ENCODE data around the gene HOXD13.

The HOXD13 gene

DNA sequence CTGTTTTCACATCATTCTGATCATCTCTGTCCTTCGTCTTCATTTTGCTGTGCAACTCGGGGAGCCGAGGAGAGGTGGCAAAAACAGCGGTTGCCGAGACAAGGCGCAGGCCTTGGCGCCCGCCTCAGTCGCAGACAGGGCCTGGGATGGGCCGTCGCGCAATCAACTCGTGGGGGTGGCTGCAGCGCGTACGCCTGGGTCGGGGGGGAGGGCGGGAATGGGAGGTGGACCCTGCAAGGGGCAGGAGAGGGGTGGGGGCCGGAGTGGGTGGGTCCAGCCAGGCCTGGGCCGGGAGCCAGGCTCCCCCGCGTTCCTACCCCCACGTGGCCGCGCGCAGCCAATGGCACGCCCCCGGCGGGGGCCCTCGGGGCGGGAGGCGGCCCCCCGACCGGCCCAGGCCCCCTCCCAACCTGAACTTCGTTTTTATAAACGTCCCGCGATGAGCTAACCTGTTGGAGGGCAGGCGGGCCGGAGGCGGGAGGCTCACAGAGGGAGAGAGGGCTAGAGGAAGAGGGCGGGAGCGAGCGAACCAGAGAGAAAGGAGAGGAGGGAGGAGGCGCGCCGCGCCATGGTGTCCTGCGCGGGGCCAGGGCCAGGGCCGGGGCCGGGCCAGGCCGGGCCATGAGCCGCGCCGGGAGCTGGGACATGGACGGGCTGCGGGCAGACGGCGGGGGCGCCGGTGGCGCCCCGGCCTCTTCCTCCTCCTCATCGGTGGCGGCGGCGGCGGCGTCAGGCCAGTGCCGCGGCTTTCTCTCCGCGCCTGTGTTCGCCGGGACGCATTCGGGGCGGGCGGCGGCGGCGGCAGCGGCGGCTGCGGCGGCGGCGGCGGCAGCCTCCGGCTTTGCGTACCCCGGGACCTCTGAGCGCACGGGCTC lies at the start of gene HOXD13:
TSS of gene HOXD13 (plus strand) at position 452 of the 875 bp plus-strand sequence. CDS start at position 622, 170 bp downstream.
- no peak for DNase-seq (ENCODE audit: low read depth in 2 of 2)

DNA sequence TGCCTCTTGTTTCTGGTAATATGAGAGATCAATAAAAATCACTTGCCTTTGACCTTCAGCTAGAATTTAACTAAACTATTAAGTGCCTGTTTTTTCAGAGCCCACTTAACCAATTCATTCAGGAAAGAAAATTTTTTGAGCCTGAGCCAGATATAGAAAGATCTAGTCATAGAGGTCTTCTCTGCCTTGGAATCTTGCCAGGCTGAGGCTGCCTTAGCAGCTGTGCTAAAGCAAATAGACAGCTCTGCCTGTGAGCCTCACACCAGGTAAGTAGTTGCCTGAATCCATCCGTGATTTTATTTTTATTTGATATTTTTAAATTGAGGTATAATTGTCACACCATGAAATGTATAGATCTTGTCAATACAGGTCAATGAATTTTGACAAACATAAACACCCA lies 36.1 kb upstream of the HOXD13 start:
- DNase-seq (ENCODE audit: low read depth in 2 of 2), result no peak

DNA sequence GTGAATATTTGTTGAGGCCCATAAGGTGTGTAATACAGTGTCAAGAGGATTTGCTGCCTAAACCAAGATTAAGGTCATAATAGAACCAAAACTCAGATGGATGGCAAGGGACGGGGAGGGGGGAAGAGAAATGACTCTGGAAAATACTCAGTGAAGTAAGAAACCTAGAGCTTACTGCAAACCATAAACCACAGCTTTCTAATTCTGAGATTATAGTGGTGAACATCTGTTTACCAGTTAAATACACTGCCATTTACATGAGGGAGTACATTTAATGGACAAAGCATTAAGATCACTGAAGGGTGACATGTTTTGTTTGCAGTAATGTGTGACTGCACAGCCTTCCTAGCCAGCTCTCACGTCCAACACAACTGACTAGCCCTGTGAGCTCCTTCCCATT lies 28.6 kb upstream of the HOXD13 start:
- no peak for DNase-seq (ENCODE audit: low read depth in 2 of 2)

DNA sequence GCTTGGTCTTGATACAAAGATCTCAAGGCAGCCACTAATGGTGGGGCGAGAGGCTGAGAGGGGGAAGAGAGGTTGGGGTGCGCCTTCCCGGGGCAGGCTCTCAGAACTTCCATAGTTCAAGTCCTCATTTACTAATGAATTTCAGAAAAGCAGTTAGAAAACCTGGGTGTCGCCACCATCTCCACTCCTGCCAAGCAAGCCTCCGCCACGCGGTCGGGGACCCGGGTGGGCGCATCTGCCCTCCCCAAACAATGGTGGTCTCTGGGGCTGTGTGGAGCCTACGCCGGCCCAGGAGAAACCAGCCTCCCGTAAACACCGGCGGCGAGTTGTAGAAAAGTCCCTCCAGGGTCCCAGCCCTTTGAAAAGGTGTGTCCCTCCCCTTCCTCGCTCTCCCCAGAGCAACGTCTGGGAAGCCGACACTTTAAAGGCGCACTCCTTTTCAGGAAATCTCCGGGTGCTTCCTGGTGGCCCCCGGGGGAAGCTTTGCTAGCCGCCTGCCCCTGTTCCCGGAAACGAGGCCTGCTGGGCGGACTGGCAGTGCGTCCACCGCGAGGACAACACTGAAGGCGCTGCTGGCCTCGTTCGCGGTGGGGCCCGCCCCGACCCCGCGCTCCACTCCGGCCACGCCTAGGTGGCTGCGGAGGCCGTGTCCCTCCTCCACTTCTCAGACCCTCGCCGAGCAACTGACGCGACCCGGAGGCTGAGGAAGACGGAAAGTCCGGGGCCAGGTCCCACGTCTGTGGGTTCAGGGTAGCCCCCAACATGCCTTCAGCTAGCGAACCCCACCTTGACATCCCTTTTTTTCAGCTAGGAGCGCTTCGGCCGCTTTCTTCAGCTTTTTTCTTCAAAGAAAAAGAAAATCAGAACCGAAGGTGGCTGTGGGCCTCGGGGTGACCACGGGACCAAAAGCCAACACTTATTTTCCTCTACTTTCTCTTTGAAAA lies 25.6 kb upstream of the HOXD13 start:
- no peak for DNase-seq (ENCODE audit: low read depth in 2 of 2)

DNA sequence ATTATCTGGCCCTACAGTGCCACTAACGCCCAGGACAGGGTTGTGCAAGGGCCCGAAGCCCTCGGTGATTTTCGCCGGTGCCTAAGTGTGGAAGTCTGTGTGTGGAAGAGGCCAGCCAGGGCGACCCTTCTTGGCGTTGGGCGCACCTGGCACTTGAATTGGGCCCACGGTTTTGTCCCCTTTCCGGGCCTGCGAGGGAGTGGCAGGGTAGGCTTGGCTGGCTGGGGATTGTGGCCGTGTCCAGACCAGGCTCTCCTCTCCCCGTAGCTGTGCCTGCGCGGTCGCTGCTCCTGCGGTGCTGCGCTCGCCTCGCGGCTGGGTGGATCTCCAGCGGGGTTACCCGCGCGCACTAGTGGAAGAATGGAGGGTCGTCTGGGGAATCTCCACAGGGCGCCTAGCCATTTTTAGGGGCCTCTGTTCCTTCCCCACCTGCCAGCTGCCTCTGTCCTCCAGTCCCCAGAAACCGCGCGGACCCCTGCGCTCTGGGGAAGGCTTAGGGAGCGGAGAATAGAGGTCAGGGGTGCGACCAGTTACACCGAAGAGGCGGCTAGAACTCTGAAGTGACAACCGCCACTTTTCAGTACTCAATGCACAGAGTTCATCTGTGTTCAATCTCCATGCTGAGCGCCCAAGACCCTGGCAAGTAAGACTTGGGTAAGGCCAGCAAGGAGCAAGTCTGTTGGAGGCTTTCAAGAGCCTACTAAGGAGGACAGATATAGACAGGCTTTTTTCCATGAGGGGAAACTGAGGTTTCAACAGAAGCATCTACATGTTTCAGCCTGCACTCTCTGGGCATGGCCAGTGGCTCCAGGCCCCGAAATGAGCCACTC lies 24.7 kb upstream of the HOXD13 start:
- DNase-seq (ENCODE audit: low read depth in 2 of 2), result no peak

DNA sequence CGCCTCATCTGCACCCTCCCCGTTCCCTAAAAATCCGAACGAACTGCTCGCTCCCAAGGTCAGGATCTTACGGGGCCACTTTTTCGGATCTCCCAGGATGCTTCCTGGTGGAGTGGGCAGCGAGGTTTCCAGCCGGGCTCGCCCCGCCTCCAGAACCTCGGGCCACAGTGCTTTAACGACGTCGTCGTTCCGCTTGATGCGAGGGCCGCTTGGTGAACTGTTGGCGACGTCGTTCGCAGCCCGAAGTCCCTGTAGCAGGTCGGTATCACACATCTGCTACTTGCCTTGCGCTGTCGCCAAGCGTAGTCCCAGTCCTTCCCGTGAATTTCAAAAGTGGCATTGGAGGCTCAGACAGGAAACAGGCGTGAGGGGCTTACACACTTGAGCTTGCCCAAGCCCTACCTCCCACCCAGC lies 24.1 kb upstream of the HOXD13 start:
- DNase-seq (ENCODE audit: low read depth in 2 of 2), result no peak

DNA sequence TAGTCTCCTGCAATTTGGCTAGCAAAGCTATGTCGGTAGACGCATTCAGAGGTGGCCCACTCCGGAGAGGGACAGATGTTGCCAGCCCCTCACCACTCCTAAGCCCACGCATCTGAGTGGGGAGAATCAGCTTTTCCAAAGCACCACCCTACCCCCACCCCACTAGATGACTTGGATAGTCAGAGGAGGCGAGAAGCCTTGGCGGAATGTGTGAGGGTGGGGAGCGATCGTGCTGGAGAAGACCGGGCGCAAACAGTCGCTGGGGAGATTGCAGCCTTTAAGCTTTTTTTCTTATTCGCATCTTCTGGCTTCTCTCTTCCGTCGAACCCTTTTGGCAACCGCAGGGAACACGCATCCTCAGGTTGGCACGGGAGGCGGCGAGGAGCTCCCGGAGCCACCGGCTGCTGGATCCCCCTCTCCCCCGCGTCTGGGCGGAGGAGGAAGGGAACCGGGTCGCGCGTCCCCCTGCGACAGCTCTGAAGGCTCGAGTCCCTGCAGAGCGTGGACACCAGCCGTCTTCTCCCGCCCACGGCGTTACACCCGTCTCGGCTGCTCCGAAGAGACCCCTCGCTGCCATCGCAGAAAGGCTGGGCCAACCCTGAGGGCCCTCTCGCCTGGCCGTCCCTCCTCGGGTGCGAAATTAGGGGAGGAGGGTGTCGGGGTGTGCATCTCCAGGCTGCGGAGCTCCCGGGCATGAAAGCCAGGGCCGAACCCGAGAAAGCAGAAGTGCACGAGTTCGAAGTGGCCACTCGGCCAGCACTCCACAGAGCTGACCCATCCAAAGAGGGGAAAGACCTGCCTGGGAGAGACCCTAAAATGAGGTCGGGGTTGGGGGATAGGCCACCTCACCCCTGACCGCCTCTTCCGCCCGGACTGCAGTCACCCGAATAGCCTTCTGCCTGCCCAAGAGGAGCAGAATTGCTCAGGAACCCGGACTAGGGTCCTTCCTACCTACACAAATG lies 20.9 kb upstream of the HOXD13 start:
- no peak for DNase-seq (ENCODE audit: low read depth in 2 of 2)

DNA sequence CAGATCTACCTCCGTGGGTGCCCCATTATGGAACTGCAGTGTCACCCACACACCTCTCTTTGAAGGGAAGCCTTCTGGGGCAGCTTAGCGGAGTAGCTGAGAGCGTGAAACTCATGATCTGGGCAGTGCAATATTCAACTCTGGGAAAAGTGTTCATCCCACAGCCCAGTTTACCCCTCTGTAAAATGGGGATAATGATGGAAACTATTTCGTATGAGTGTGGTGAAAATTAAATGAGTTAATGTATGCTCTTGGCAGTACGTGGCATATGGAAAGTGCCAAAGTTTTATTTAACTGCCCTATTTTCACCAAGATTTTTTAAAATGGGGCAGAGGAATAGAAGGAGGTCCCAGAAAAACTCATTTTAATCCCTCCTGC lies 20.2 kb upstream of the HOXD13 start:
- no peak for DNase-seq (ENCODE audit: low read depth in 2 of 2)

DNA sequence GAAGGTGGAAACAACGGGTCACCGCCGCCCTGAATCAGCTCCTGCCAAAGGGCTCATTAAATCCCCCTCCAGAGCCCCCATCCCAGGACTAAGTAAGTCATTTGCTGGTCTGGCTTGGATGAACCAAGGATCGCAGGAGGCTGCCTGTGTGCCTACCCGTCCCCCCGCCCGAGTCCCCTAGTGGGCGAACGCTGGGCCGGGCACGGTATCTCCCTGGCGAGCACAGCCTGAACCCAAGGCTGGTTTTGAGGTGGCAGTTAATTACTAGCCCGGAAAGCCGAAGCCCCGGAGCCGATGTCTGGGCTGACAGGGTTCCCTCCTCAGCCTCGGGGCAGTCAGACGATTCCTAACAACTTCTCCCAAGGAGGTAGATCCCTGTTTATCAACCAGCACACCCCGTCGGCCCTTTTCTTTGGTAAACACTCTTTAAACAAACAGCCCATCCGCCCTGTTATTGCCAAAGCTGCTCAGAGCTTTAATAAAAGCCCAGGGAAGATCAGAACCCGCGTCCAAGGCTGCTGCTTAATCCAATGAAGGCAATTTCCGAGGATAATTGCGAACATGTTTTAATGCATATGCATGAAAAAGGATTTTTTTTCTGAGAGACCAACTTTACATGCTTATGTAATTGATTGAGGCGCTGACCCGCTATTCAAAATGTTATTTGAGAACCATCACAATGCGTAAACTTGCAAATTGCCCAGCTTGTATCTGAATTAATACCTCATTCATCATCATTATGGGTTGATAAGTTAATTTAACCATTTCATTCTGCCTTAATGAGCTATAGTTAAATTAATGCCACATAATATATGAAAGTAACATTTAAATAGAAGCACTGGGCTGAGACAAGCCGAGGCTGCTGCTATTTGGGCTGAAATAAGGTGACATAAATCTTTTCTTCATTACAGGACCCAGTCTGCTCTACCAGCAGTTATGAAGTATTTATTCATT lies 19.3 kb upstream of the HOXD13 start:
- DNase-seq (ENCODE audit: low read depth in 2 of 2), result no peak

DNA sequence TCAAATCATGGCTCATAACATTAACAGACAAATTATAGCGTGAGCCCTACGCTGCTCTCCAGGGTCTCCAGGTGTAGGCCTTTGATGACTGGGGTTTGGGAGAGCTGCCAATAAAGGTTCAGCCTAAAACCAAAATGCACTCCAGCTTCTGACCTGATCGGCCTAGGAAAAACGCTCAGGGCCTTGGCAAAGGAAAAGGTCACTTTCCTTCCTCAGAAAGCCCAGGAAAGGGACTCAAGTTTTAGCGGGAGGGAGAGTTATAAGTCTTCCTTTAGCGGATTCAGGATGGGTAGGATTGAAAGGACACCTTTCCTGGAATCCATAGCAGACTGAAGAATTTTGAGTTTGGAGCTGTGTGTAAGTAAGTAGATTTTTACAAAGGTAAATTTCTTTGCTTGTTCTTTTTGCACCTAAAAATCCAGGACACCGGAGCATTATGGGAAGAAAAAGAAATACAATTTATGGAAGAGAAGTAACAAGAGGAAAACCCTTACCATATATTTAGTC lies 17.5 kb upstream of the HOXD13 start:
- no peak for DNase-seq (ENCODE audit: low read depth in 2 of 2)

DNA sequence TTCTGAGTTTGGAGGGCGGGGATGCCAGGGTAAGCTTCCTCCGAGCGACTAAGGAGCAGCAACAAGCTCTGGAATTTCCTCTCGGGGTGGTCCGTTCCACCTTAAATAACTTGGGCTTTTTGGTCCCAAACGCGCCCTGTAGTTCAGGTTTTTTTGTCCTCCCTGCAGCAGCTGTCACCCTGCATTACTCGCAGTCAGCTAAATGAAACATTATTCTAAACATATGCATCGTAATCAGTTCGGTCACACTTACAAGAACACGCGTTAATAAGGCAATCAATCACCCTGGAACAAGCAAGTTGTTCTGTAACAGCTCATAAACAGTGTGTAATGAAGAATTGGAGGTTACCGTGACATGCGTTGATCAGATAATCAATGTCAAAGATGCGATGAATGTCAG lies 17.0 kb upstream of the HOXD13 start:
- no peak for DNase-seq (ENCODE audit: low read depth in 2 of 2)

DNA sequence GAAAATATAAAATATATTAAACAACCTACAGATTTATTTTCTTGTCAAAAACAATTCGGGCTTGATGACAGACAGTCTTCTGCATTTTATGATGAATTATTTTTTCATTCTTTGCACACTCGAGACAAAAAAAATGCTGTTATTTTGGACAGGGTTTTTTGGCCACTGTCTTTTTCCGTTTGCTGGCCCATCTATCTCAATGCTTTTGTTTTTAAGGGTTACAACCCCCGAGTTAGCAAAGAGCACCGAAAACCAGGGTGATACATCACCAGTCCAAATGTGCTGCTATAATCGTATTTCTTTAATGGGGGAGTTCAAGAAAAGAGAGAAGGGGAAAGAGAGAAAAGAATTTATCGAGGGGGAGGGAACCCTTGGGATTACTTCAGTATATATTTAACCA lies 16.5 kb upstream of the HOXD13 start:
- DNase-seq (ENCODE audit: low read depth in 2 of 2), result no peak

DNA sequence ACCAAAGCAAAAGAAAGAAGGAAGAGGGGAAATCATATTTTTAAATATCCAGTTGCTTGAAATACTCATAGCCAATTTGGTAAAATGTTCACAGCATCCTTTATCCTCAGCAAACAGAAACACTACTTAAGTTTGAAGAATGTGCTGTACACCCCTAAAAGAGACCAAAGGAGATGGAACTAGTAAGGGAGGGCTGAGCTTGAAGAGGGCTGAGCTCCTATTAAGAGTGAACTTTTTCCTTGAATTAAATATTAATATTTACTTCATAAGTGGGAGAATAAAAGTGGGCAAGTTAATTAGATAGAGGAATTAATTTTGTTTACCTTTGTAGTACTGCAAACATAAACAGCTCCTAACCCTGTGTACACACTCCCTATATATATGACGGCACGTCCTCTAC lies 15.7 kb upstream of the HOXD13 start:
- DNase-seq (ENCODE audit: low read depth in 2 of 2), result no peak

DNA sequence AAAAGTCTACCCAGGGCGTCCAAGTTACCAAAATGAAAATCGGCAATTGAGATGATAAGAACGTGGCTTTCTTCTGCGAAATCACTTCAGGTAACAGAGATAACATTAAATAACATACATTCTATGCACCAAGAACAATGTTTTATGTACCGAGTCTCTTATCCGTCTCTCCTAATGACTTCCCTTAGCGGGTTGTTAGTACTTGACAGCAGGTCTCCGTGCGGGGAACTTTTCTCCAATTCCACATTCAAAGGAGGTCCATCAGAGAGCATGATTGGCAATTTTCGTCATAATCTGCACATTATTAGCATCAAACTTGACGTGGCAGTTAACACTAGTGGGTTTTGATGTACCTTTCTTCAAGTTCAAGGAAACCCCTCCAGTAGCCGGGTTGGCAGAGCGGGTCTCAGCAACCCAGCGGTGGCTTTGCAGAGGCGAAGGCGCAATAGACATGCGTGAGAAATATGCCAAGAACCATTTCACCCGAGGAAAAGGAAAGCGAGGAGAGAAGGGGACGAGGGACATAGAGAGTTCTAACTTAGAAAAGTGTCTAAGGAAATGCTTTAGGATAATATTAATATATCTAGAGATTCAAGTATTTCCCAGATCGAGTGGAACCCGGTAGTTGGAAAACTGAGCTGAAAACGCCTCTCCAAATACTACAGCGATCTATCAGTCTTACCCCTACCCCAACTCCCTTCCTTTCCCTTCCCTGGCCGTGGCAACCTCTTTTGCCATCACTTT lies 13.8 kb upstream of the HOXD13 start:
- no peak for DNase-seq (ENCODE audit: low read depth in 2 of 2)

DNA sequence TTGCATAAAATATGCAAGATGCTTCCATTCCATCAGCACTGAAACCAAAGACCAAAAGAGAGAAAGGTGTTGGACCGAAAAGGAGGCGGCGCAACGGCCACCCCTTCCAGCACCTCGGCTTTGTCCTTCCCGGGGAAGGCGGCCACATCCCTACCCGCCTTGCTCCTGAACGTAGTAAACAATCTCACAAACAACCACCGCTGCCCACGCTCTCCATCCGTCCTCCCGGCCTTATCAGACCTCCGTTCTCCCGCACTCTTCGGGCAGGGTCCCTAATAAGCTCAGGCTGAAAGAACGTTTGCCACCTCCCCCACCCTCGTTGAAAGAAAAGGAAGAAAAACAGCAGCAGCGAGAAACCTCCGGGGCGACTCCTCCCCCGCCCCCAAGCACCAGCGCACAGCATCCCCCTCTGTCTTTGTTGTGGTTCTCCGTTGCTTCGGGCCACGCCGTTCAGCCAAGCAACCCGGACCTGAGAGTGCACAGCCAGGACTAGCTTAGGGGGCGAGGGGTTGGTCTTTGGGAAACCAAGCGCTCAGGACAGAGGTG lies 13.2 kb upstream of the HOXD13 start:
- DNase-seq (ENCODE audit: low read depth in 2 of 2), result no peak

DNA sequence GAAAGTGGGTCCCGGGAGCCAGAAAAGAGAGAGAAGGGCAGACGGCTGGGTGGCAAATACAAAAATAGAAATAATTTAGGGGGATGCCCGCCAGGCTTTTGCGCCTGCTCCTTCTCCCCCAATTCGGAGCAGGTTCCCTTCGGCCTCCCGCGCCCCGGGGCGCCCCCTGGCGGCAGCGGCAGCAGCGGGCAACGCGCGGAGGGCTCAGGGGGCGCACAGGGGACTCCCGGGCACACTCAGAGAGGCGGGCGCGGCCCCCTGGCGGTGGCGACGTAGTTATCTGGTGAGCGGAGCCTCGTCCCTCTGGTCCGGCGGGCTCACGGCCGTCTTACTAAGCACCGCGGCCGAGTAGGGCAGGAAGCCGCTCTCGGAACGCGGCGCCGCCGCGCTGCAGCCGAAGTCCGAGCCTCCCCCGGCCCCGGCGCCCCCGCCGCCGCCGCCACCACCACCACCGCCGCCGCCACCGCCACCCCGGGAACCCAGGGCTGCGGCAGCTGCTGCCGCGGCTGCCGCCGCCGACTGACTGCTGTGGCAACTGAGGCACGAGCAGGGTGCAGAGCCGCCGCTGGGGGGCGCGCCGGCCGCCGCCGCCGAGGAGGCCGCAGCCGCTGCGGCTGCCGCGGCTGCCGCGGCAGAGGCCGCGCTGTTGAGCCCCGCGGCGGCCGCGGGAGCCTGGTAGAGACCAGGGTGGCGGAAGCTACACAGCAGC lies 12.5 kb upstream of the HOXD13 start:
- no peak for DNase-seq (ENCODE audit: low read depth in 2 of 2)

DNA sequence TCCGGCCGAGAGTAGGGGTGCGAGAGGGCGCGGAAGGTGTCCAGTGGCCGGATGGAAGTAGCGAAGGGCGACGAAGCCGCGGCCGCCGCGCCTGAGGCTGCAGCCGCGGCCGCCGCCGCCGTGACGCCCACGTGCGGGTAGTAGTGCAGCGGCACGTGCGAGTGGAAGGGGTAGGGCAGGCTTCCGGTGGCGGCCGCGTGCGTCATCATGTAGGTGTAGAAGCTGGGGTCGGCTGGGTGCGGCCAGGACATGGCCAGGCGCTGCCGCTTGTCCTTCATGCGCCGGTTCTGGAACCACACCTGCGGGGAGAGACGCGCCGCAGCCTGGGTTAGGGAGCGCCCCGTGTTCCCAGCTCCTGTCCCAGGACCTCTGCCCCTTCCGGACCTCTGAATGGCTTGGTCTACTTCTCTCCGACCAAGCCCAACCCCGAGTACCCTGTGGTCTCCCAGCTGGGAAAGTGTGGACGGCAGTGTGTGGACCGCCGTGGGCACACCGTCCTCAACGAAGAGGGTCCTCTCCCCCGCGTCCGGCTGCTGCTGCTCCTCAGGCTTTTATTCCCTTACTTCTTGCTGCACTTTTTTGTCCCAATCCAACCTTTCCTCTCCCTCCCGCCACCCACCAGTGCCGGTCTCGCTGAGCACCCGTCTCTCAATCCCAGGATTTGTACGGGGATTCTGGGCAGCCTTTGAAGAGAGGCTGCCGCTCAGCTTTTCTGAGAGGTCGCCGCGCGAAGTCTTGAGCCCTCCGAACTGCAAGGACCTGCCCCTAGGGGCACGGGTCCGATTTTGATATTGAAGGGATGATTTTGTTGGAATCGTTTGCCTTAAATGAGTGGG lies 11.8 kb upstream of the HOXD13 start:
- DNase-seq (ENCODE audit: low read depth in 2 of 2), result no peak

All from activated CD8-positive, alpha-beta memory T cell treated with anti-CD3 and anti-CD28 coated beads for 4 hours (primary cell).